Inflammatory macrophage treated with lipopolysaccharide for 4 hours (primary cell): ENCODE results near the gene PLXNB3.

ENCODE experiments used
- DNase-seq: peaks from one replicate; pipeline ENCODE4 v3.0.0-alpha.2; 2020

The PLXNB3 gene

GRCh38 chrX:153818571-153819383 is 54.7 kb downstream of the PLXNB3 start:
- DNase-seq, result peak; percentile 13

- DNase-seq, result no peak
Observed at GRCh38 chrX:153819384-153820040, 55.5 kb downstream of the PLXNB3 start.

DNA sequence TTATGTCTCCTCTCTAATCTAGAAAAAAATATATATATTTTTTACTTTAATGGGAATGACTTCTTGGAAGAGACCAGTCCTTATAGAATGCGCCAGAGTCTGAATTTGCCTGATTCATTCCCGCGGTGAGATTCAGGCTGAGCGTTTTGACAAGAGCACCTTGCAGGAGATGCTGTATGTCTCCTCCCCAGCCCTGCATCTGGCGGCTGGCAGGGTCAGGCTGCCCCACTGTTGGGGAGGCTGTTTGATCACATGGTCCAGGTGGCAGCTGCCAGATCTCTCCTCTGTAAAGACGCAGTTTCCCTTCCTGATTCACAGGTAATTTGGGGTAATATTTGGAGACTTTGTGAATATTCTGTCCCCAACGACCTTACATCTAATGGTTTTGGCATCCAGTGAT is 56.6 kb downstream of the PLXNB3 start:
- no peak for DNase-seq

GRCh38 chrX:153821066-153821465 is 57.0 kb downstream of the PLXNB3 start:
- DNase-seq, result no peak

DNA sequence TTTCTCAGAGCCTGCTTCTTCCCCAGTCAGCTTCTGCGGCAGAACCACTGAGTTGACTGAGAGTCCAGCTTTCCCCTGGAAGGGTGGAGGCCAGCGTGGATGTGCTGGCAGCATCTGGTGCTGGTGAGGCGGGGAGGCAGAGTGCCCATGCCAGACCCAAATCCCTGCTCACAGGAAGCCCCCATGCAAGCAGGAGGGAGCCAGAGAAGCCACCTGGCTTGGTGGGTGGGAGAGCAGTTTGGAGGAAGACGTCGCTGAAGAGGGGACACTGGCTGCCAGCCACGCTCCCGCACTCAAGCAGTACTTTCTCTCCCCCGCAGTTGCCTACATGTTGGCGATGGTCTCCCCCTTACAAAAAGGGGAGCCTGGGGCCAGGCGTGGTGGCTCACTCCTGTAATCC is 60.3 kb downstream of the PLXNB3 start:
- no peak for DNase-seq

DNA sequence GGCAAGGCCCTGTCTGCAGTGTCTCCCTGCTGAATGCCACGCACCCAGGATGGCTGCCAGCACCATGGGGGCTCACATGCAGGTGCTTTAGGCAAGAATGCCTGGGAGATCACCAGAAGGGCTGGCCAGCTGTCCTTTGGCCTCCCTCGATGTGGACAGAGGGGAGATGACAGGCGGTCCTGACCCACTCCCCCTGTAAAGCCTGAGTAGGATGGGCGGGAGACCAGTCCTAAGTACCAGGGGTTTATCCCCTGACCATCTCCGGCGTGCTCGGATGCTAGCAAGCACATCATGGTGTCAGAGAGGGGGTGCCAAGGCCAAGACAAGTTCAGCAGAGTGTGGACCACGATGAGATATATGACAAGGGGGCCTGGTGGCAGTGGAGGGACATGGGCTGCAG is 61.0 kb downstream of the PLXNB3 start:
- DNase-seq, result no peak
